NCI-H524 (cell line): ENCODE results near the gene BRCA1.
A peak's percentile ranks its signal among the peaks of the same experiment; 100 is the strongest.
"Not testable (repeated sequence)": the region's sequence is repeated elsewhere in the genome, so short reads cannot be mapped to it uniquely, and the experiment has no call there.

Experiments used
- DNase-seq, 2 experiments: peaks; one replicate each; lab custom pipeline; 2025; lab: John Stamatoyannopoulos, UW

Gene BRCA1

DNA sequence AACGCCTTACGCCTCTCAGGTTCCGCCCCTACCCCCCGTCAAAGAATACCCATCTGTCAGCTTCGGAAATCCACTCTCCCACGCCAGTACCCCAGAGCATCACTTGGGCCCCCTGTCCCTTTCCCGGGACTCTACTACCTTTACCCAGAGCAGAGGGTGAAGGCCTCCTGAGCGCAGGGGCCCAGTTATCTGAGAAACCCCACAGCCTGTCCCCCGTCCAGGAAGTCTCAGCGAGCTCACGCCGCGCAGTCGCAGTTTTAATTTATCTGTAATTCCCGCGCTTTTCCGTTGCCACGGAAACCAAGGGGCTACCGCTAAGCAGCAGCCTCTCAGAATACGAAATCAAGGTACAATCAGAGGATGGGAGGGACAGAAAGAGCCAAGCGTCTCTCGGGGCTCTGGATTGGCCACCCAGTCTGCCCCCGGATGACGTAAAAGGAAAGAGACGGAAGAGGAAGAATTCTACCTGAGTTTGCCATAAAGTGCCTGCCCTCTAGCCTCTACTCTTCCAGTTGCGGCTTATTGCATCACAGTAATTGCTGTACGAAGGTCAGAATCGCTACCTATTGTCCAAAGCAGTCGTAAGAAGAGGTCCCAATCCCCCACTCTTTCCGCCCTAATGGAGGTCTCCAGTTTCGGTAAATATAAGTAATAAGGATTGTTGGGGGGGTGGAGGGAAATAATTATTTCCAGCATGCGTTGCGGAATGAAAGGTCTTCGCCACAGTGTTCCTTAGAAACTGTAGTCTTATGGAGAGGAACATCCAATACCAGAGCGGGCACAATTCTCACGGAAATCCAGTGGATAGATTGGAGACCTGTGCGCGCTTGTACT is at the start of gene BRCA1:
Gene BRCA1, minus strand, starts transcription at position 232 of the 834 bp plus-strand sequence. CDS start 1,268 bp downstream, outside the sequence.
- DNase-seq = peak; percentile 99 to 100

DNA sequence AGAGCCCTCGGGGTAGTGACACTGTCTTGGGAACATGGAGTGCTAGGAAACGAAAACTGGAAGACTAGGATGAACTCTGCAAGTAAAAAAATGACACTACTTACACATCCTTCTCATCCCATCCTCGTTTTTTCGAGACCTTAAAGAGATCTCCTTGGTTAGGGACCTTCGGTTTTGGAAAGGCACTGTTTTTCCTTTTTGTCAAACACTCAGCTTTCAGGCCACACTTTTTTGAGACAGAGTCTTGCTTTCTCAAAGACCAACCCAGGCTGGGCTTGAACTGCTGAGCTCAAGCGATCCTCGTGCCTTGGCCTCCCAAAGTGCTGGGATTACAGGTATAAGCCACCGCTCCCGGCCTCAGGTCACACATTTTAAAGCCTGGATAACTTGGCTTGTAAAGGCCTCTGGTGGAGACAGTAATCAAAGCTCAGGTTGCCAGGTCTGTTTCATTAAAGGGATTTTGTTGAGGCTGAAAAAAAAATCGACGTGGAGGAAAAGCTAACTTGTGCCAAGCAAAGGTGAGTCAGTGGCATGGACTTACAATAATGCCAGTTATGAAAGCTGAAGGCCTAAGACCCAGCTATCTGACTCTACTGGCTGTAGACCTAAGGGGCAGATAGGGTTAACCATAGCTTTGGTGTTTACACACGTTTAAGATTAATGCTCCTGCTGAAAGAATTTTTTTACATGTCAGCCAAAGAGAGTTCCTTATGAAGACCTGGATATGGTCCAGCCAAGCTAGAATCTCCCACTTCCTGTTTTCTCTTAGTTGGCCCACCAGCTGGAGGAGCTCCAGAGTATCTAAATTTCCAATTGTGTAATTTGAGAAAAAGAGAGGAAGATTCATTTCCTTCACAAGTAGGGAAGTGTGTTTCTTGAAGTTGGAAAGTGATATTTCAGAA is 46.7 kb upstream of the BRCA1 start:
- peak in 1 of 2 experiments; percentile 62 for DNase-seq

DNA sequence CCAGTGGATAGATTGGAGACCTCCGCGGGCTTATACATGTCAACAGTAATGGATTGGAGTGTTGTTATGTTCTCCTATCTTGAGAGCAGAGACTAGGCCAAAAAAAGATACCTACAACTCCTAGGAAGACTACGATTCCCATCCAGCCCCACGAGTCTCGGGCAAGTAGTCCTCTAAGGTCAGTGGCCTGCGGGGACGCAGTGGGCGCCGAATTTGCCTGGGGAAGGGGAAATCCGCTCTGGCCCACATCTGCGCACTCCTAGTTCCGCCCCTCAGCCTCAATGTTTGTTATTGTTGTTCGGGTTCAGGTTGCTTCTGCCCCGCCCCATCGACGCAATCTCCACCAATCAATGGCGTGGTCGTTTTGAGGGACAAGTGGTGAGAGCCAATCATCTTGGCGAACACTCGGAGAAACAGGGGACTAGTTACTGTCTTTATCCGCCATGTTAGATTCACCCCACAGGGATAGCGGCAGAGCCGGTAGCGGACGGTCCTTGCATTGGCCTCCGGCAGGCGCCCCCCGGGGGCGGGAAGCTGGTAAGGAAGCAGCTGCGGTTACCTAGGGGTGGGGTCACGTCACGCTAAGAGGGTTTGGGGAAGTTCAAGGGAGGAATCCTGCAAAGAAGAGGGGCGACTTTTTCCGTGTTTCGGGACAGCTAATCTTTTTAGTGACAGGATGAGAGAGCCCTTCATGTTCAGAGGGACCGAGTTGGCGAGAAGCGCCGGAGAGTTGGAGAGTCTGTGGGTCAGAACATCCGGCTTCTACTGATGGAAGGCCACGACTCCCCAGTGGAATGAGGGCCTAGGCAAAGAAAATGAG is 45.8 kb upstream of the BRCA1 start, which contains the start of gene NBR1:
Gene NBR1, plus strand, starts transcription at position 449 of the 820 bp plus-strand sequence. CDS start 4,586 bp downstream, outside the sequence.
- DNase-seq = peak; percentile 99 to 100

- DNase-seq = peak; percentile 89 to 97
Observed at GRCh38 chr17:43170140-43170765, 45.1 kb upstream of the BRCA1 start.

DNA sequence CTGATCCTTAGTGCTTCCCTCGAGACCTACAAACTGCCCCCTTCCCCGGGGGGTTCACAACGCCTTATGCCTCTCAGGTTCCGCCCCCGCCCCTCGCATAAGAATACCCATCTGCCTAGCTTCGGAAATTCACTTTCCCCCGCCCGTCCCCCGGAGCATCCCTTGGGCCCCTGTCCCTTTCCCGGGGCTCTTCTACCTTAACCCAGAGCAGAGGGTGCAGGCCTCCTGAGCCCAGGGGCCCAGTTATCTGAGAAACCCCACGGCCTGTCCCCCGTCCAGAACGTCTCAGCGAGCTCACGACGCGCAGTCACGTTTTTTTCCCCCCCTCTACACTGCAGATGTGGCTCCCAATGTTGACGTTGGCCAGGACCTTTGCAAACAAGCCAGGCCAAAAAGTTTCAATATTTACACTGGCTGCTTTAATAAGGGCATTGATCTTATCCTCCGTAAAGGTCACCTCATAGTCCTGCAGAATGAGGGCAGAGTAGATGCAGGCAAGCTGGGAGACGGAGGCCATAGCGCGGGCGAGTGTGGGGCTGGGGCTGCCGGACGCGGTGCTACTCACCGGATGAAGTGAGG is 44.5 kb upstream of the BRCA1 start:
- peak; percentile 40 to 44 for DNase-seq

DNA sequence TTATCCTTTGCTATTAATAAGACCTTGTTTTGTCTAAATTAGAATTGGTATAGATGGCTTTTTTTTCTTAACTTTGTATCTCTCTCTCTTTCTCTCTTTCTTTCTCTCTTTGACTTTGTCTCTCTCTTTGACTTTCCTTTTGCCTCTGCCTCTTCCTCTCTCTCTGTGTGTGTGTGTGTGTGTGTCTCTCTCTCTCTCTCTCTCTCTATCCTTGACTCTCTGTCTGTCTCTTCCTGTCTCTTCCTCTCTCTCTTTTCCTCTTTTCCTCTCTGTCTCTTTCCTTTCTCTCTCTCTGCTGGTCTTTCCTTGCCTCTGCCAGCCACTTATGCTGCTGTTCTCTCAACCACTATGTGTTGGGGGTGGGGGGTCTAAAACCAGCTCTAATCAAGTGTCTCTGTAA is 40.8 kb upstream of the BRCA1 start:
- DNase-seq = not testable (repeated sequence)

- DNase-seq = not testable (repeated sequence)
Observed at GRCh38 chr17:43159957-43160356, 34.8 kb upstream of the BRCA1 start.

DNA sequence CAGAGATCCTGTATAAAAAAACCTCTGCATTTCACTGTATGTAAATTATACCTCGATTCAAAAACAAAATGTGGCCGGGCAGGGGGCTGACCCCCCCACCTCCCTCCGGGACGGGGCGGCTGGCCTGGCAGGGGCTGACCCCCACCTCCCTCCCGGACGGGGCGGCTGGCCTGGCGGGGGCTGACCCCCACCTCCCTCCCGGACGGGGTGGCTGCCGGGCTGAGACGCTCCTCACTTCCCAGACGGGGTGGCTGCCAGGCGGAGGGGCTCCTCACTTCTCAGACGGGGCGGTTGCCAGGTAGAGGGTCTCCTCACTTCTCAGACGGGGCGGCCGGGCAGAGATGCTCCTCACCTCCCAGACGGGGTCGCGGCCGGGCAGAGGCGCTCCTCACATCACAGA is 34.1 kb upstream of the BRCA1 start:
- DNase-seq = not testable (repeated sequence)

DNA sequence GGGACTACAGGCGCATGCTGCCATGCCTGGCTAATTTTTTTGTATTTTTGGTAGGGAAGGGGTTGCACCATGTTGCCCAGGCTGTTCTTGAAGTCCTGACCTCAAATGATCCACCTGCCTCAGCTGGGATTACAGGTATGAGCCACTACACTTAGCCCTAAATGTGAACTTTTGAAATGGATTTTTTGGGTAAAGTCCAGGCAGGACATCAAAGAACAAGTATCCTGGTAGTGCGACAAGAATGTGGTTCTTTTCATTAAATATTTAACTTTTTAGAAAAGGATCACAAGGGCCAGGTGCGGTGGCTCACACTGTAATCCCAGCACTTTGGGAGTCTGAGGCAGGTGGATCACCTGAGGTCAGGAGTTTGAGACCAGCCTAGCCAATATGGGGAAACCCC is 30.5 kb upstream of the BRCA1 start:
- no peak for DNase-seq

DNA sequence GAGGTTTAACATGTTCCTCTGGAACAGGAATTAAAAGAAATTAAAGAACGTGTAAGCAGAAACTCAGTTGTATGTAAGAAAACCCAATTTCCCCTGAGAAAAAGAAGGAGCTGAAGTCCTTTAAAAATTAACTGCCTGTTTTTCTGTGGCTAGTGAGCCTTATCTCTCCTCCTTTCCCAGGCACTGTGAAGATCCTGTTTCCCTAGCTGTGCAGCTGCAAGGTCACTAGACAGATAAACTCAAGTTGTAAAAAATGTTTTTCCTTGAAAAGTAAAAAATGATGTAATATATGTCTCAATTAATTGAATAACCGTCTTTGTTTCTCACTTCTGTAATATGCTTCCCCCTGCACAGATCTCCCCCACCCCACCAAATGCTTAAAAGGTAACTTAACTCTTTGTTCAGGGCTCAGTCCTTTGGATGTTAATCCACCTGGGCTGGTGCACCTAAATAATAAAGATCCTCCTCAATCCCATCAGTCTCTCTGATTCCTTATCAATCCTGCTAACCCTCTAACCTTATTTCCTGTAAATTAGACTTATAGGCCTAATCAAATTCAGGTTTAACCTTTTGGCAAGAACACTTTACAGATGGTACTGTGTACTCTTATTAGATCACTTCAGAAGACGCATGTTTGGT is 28.2 kb upstream of the BRCA1 start:
- not testable (repeated sequence) for DNase-seq

- no peak for DNase-seq
Observed at GRCh38 chr17:43151880-43152456, 26.8 kb upstream of the BRCA1 start.

DNA sequence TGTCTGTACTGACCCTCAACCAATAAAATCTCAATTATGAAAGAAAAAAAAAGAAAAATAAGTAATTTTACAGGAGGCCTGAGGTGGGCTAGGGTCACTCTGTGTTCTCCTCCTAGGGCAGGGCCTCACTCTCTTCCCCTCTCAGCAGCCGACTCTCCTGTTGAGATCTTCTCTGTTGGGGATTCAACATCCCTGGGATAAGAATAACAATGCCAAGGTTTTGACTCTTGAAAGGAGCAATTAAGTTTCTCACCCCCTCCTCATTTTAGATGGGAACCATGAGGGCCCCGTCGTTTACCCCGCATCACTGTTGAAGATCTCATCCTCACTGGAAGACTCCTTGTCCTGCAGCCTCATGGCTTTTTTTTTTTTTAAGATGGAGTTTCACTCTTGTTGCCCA is 21.5 kb upstream of the BRCA1 start:
- DNase-seq = no peak

DNA sequence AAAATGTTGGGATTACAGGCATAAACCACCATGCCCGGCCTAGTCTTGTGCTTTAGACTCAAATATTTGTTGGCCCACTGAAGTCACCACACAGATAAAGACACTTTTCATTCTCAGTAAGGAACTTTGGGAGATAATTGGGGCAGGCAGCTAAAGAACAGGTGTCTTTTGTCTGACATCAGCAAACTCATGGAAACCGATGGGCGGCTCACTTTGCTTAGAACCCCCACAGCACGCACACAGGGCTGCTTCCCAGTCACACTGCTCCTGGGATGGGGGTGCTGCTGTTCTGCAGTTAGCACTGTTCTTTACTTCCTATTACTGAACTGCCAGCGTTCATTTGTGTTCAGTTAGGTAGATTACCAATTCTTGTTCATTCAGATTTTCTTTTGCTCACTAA is 18.0 kb upstream of the BRCA1 start:
- no peak for DNase-seq

- peak in 1 of 2 experiments; percentile 56 for DNase-seq
Observed at GRCh38 chr17:43142153-43142552, 17.0 kb upstream of the BRCA1 start.

DNA sequence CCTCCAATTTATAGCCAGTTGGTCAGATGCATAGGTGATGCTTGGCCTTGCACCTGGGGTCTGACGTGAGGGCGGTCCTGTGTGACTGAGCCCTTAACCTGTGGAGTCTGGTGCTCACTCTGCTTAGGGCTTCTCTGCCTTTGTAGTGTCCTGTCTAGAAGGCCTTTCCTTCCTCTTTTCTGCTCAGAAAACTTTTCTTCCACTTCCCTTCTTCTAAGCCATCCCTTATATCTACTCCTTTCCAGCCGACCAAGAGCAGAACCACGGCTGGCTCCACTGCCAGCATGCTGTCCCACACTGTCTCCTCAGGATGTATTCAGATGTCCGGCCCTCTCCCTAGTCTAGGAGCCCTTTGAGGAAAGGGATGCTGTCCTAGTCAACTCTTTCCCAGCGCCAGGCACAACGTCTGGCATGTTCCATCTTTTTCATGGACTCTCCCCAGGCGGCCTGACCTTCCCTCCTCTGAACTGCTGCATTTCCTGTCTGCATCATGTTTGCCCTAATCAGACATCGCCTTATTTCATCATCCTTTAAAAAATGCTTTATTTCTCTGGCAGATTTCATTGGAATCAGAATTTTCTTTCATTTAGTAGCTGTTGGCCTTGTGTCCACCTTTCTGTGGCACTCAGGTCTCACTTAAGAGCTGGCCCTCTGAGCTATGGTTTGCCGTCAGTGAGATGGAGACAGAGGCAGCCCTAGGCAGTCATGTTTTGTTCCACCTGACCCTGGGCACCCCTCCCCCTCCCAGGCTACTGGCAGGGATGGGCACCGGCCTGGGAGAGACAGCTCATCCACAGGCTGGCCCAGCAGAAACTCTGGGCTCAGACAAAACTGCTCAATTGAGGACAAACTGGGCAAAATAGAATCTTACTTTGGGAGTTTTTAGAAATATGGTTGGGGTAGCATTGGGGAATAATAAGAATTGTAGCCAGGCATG is 15.5 kb upstream of the BRCA1 start:
- DNase-seq = no peak

- DNase-seq = not testable (repeated sequence)
Observed at GRCh38 chr17:43138531-43138930, 13.4 kb upstream of the BRCA1 start.

GRCh38 chr17:43136574-43136973 is 11.4 kb upstream of the BRCA1 start:
- not testable (repeated sequence) for DNase-seq

DNA sequence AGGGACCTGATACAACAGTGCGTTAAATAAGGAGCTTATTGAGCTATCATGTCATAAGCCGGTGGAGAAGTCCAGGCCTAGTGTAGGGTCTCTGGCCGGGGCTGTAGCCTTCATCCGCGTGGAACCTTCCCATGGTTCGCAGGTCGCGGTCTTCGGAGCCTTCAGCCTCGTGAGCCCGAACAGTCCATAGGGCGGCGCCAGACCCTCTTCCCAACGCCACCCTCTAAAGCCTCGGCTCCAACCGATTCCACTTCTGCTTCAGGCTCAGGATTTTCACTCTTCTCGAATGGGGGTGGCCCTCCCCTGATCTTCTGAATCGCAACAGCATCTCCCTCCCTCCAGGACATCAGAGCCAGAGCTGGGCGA is 10.3 kb upstream of the BRCA1 start:
- no peak for DNase-seq
